ENCODE results near the gene EN2. TPM values are rescaled to one million over a fixed set of nuclear protein-coding genes. Genes with fewer than 3 reads are reported as not detected.

Gene EN2
- 1 to 10 TPM in 1 of 8 experiments, under 1 TPM in 6, not detected in 1; 0.10 to 1.3 (median 0.49) TPM for total RNA-seq

GRCh38 chr7:155458111-155458877 lies at the start of gene EN2:
Gene EN2 (plus strand): TSS chr7:155458129. CDS start chr7:155458378, 249 bp downstream.
- in situ Hi-C loops (cut with MboI; ENCODE audit: low pct_unique_long_range_greater_than_20kb in 2 of 9, low sequenced_read_pairs in 9 of 9, unreplicated experiment in 9 of 9) = no loop called here

GRCh38 chr7:155408651-155409586 lies 49.0 kb upstream of the EN2 start:
- WGBS, 10 experiments = 0 to 100% (median 35%) methylated on average over 1 to 7 of the region's 38 CpGs; no CpG with 5 or more reads in 4 of the 10 experiments
- Histone ChIP-seq H3K4me1 (replicated peaks in 1 of 2) (no peaks in the 10 kb centered on the region), H3K4me3 (no peak overlapping the region), H3K27ac (no peak overlapping the region)
- in situ Hi-C loops (cut with MboI; ENCODE audit: low pct_unique_long_range_greater_than_20kb in 2 of 9, low sequenced_read_pairs in 9 of 9, unreplicated experiment in 9 of 9) = loop anchor here in 1 of 9 experiments (25.0 kb wide), 1 partner anchor 353 kb away; no protein-coding TSS in a partner anchor
- ATAC-seq (replicated peaks in 6 of 8) = peak in 1 of 8 experiments; percentile 16

More at GRCh38 chr7:155458111-155458877, at the start of gene EN2:
- 0% methylated on average over 2 to 4 of the region's 105 CpGs; no CpG with 5 or more reads in 7 of the 10 experiments for WGBS, 10 experiments
- no peak within 1 kb of the TSS for H3K27ac ChIP-seq
- H3K4me1 ChIP-seq (replicated peaks in 1 of 2) = peaks cover 0 to 17% of the 10 kb centered on the region in 2 donors
- H3K4me3 ChIP-seq = peak within 1 kb of the TSS; percentile 28 to 54 (median 41)
- ATAC-seq (replicated peaks in 6 of 8) = peak in 2 of 8 experiments; percentile 13 to 28

- H3K4me1 ChIP-seq (replicated peaks in 1 of 2) = no peaks in the 10 kb centered on the region
- in situ Hi-C loops (cut with MboI; ENCODE audit: low pct_unique_long_range_greater_than_20kb in 2 of 9, low sequenced_read_pairs in 9 of 9, unreplicated experiment in 9 of 9) = loop anchor here in 1 of 9 experiments (25.0 kb wide), 1 partner anchor 352 kb away; no protein-coding TSS in a partner anchor
- no peak overlapping the region for H3K4me3 ChIP-seq
- ATAC-seq (replicated peaks in 6 of 8) = no peak
- no peak overlapping the region for H3K27ac ChIP-seq
- 72% methylated on average over 2 of the region's 15 CpGs; no CpG with 5 or more reads in 9 of the 10 experiments for WGBS, 10 experiments
These were observed 47.9 kb upstream of the EN2 start for GRCh38 chr7:155409980-155410379.

GRCh38 chr7:155410431-155410830 lies 47.5 kb upstream of the EN2 start:
- peak in 1 of 8 experiments; percentile 9 for ATAC-seq (replicated peaks in 6 of 8)
- in situ Hi-C loops (cut with MboI; ENCODE audit: low pct_unique_long_range_greater_than_20kb in 2 of 9, low sequenced_read_pairs in 9 of 9, unreplicated experiment in 9 of 9) = loop anchor here in 1 of 9 experiments (25.0 kb wide), 1 partner anchor 352 kb away; no protein-coding TSS in a partner anchor
- WGBS, 10 experiments = 30 to 80% (median 58%) methylated on average over 1 to 4 of the region's 6 CpGs; no CpG with 5 or more reads in 4 of the 10 experiments
- Histone ChIP-seq H3K27ac (no peak overlapping the region), H3K4me3 (no peak overlapping the region), H3K4me1 (replicated peaks in 1 of 2) (no peaks in the 10 kb centered on the region)

GRCh38 chr7:155411718-155412415 lies 46.1 kb upstream of the EN2 start:
- no peak for ATAC-seq (replicated peaks in 6 of 8)
- H3K4me3 ChIP-seq = no peak overlapping the region
- no peaks in the 10 kb centered on the region for H3K4me1 ChIP-seq (replicated peaks in 1 of 2)
- WGBS, 10 experiments = 65 to 100% (median 94%) methylated on average over 1 to 13 of the region's 17 CpGs; no CpG with 5 or more reads in 1 of the 10 experiments
- in situ Hi-C loops (cut with MboI; ENCODE audit: low pct_unique_long_range_greater_than_20kb in 2 of 9, low sequenced_read_pairs in 9 of 9, unreplicated experiment in 9 of 9) = loop anchor here in 1 of 9 experiments (25.0 kb wide), 1 partner anchor 350 kb away; no protein-coding TSS in a partner anchor
- H3K27ac ChIP-seq = no peak overlapping the region

GRCh38 chr7:155412416-155413253 lies 45.3 kb upstream of the EN2 start:
- Histone ChIP-seq H3K4me1 (replicated peaks in 1 of 2) (no peaks in the 10 kb centered on the region), H3K4me3 (no peak overlapping the region), H3K27ac (no peak overlapping the region)
- in situ Hi-C loops (cut with MboI; ENCODE audit: low pct_unique_long_range_greater_than_20kb in 2 of 9, low sequenced_read_pairs in 9 of 9, unreplicated experiment in 9 of 9) = loop anchor here in 1 of 9 experiments (25.0 kb wide), 1 partner anchor 350 kb away; no protein-coding TSS in a partner anchor
- ATAC-seq (replicated peaks in 6 of 8) = peak; percentile 26 to 95 (median 71)
- 0 to 90% (median 26%) methylated on average over 1 to 10 of the region's 25 CpGs; no CpG with 5 or more reads in 3 of the 10 experiments for WGBS, 10 experiments

GRCh38 chr7:155414547-155415492 lies 43.1 kb upstream of the EN2 start:
- WGBS, 10 experiments = 25 to 88% (median 76%) methylated on average over 1 to 15 of the region's 24 CpGs; no CpG with 5 or more reads in 1 of the 10 experiments
- H3K4me1 ChIP-seq (replicated peaks in 1 of 2) = no peaks in the 10 kb centered on the region
- no peak for ATAC-seq (replicated peaks in 6 of 8)
- H3K27ac ChIP-seq = no peak overlapping the region
- H3K4me3 ChIP-seq = no peak overlapping the region
- in situ Hi-C loops (cut with MboI; ENCODE audit: low pct_unique_long_range_greater_than_20kb in 2 of 9, low sequenced_read_pairs in 9 of 9, unreplicated experiment in 9 of 9) = loop anchor here in 1 of 9 experiments (25.0 kb wide), 1 partner anchor 347 kb away; no protein-coding TSS in a partner anchor

- Histone ChIP-seq H3K4me3 (no peak overlapping the region), H3K27ac (no peak overlapping the region), H3K4me1 (replicated peaks in 1 of 2) (no peaks in the 10 kb centered on the region)
- no peak for ATAC-seq (replicated peaks in 6 of 8)
- WGBS, 10 experiments = 27 to 98% (median 73%) methylated on average over 2 to 13 of the region's 17 CpGs
- in situ Hi-C loops (cut with MboI; ENCODE audit: low pct_unique_long_range_greater_than_20kb in 2 of 9, low sequenced_read_pairs in 9 of 9, unreplicated experiment in 9 of 9) = loop anchor here in 1 of 9 experiments (25.0 kb wide), 1 partner anchor 345 kb away; no protein-coding TSS in a partner anchor
These were observed 41.1 kb upstream of the EN2 start for GRCh38 chr7:155416646-155417380.

GRCh38 chr7:155418304-155418703 lies 39.6 kb upstream of the EN2 start:
- H3K27ac ChIP-seq = no peak overlapping the region
- H3K4me1 ChIP-seq (replicated peaks in 1 of 2) = no peaks in the 10 kb centered on the region
- in situ Hi-C loops (cut with MboI; ENCODE audit: low pct_unique_long_range_greater_than_20kb in 2 of 9, low sequenced_read_pairs in 9 of 9, unreplicated experiment in 9 of 9) = loop anchor here in 1 of 9 experiments (25.0 kb wide), 1 partner anchor 344 kb away; no protein-coding TSS in a partner anchor
- WGBS, 10 experiments = 20 to 60% (median 33%) methylated on average over 1 of the region's 12 CpGs; no CpG with 5 or more reads in 7 of the 10 experiments
- no peak overlapping the region for H3K4me3 ChIP-seq
- ATAC-seq (replicated peaks in 6 of 8) = no peak

Data from motor neuron (in vitro differentiated cells).